Measurements from ENCODE around the gene VPS51. TPM values are rescaled to one million over a fixed set of nuclear protein-coding genes. Genes with fewer than 3 reads are reported as not detected.

The VPS51 gene
- total RNA-seq, 1 donor from 2014 or later = 104 TPM

DNA sequence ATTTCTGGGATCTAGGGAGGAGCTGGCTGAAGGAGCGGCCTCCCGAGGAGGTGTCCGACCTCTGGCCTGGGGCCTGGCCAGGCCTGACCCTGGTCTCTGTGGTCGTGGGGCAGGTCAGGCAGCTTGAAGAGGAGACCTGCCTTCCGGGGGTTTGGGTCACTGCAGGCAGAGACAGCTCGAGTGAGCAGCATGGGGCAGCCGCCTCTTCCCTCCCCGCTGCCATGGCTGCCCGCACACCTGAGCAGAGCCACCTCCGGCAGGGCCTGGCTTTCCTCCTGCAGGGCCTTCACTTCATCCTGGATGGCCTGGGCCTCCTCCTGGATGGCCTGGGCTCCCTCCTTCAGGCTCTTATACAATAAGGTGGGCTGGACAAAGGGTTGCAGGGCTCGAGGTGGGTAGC, 29.7 kb upstream of the VPS51 start:
- H3K27me3 Mint-ChIP-seq = no peaks in the 10 kb centered on the region
- no peak overlapping the region for H3K27ac Mint-ChIP-seq
- no peaks in the 10 kb centered on the region for H3K36me3 Mint-ChIP-seq
- no peak overlapping the region for H3K4me3 Mint-ChIP-seq
- DNase-seq (ENCODE audit: extremely low spot score, unreplicated experiment) = no peak
- no peaks in the 10 kb centered on the region for H3K9me3 Mint-ChIP-seq
- no peaks in the 10 kb centered on the region for H3K4me1 Mint-ChIP-seq (ENCODE audit: unreplicated experiment)
- TF ChIP-seq CTCF (conservative IDR thresholded peaks at IDR 0.05) = no peak

- Mint-ChIP-seq H3K27ac (no peak overlapping the region), H3K9me3 (no peaks in the 10 kb centered on the region), H3K4me3 (no peak overlapping the region), H3K36me3 (no peaks in the 10 kb centered on the region), H3K4me1 (ENCODE audit: unreplicated experiment) (no peaks in the 10 kb centered on the region), H3K27me3 (no peaks in the 10 kb centered on the region)
- no peak for DNase-seq (ENCODE audit: extremely low spot score, unreplicated experiment)
- no peak for TF ChIP-seq CTCF (conservative IDR thresholded peaks at IDR 0.05)
Observed at GRCh38 chr11:65066805-65067291, 29.2 kb upstream of the VPS51 start.

DNA sequence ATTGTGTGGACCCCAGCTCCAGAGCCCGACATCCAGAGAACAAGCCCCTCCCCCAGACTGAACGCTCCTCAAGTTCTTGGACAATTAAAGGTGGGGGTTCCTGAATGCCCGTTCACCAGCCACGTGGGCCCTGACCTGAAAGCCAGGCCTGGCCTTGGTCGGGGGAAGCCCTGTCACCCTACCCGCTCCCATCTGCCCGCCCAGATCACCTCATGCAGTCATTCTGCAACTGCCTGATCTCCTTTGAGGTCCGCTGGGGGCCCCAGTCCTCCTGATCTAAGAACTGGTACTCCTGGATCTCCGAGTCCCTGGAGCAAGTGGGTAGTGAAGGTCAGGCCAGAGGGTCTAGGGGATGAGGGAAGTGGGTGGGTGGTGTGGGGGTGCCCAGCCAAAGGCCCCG, 28.6 kb upstream of the VPS51 start:
- Mint-ChIP-seq H3K9me3 (no peaks in the 10 kb centered on the region), H3K4me3 (no peak overlapping the region), H3K27ac (no peak overlapping the region), H3K36me3 (no peaks in the 10 kb centered on the region), H3K27me3 (no peaks in the 10 kb centered on the region), H3K4me1 (ENCODE audit: unreplicated experiment) (no peaks in the 10 kb centered on the region)
- no peak for DNase-seq (ENCODE audit: extremely low spot score, unreplicated experiment)
- no peak for TF ChIP-seq CTCF (conservative IDR thresholded peaks at IDR 0.05)

DNA sequence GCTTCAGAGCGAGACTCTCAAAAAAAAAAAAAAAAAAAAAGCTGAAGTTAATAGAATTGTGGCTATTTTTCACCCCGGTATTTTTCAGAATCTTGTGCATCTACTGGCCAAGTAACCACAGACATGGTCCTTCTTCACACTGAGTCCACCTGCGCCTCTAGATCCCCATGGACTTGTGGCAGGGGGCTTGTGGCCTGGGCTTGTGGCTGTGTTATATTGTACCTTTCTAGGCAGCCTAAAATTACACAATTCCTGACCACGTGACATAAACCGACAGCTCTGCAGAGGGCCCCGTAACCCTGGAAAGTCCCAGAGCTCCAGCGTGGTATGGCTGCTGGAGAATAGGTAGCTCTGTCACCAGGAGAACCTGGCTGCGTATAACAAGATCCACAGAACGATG, 26.8 kb upstream of the VPS51 start:
- no peak overlapping the region for H3K4me3 Mint-ChIP-seq

DNA sequence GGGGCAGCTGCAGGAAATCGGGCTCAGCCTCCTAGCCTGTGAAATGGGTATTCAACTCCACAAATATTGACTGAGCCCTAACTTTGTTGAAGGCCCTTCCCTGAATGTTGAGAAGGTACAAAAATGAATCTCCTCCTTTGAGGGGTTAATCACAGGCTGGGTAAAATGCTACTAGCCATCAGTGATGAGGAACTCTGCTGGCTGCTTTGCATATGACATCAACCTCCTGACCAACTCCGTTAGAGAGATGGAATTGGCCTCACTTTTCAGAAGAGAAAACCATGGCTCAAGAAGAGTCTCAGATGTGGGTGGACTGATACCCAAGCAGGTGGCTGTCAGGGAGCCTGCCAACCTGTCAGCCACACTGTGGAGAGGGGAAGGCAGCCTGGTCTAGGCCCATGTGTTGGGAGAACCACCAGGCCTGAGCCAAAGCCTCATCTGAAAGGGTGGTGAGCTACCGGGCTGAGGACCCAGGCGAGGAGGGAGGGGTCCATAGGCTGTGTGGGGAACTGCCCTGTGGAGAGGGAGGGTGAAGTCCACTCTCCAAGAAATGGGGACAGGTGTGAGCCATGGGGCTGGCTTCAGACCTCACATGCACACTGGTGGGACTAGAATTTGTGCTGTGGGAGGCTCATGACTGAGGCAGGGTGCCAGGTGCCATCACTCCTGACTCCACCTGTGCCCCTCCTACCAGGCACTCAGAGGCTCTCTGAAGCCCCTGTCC, 23.9 kb upstream of the VPS51 start:
- DNase-seq (ENCODE audit: extremely low spot score, unreplicated experiment) = no peak
- H3K36me3 Mint-ChIP-seq = peaks cover 3% of the 10 kb centered on the region
- no peaks in the 10 kb centered on the region for H3K27me3 Mint-ChIP-seq
- no peaks in the 10 kb centered on the region for H3K9me3 Mint-ChIP-seq
- H3K4me3 Mint-ChIP-seq = no peak overlapping the region
- H3K27ac Mint-ChIP-seq = no peak overlapping the region
- no peak for TF ChIP-seq CTCF (conservative IDR thresholded peaks at IDR 0.05)
- no peaks in the 10 kb centered on the region for H3K4me1 Mint-ChIP-seq (ENCODE audit: unreplicated experiment)

More for the DNA sequence above, 26.8 kb upstream of the VPS51 start:
- TF ChIP-seq CTCF (conservative IDR thresholded peaks at IDR 0.05) = no peak
- no peak for DNase-seq (ENCODE audit: extremely low spot score, unreplicated experiment)
- H3K36me3 Mint-ChIP-seq = no peaks in the 10 kb centered on the region
- H3K9me3 Mint-ChIP-seq = no peaks in the 10 kb centered on the region
- no peak overlapping the region for H3K27ac Mint-ChIP-seq
- no peaks in the 10 kb centered on the region for H3K4me1 Mint-ChIP-seq (ENCODE audit: unreplicated experiment)
- no peaks in the 10 kb centered on the region for H3K27me3 Mint-ChIP-seq
